Right cardiac atrium (tissue), 5 donors: Measurements from ENCODE around the gene VWA8. TPM values are rescaled to one million over a fixed set of nuclear protein-coding genes. Genes with fewer than 3 reads are reported as not detected.

Experiments
- ATAC-seq, 2 donors: fragments of 200-7000 bp; cut with Tn5 transposase; one replicate each; pipeline versions ENCODE4 v1.8.0 to v1.9.1; 2020; ENCODE audit warnings: moderate library complexity in 2 of 2, mild to moderate bottlenecking in 1 of 2
- DNase-seq, 3 donors: peaks; one replicate each; pipeline ENCODE4 v3.0.0-alpha.2; 2020
- H3K27ac ChIP-seq: one replicate; pipeline ENCODE4 v1.5.1; 2013; ENCODE audit warnings: mild to moderate bottlenecking, low read length, control low read depth, moderate library complexity
- H3K27me3 ChIP-seq: one replicate; pipeline ENCODE4 v1.6.1; 2013; ENCODE audit not compliant: control insufficient read depth, insufficient read depth
- H3K4me1 ChIP-seq: one replicate; pipeline ENCODE4 v1.6.1; 2013; ENCODE audit warnings: low read length; ENCODE audit not compliant: control insufficient read depth, insufficient read depth
- H3K4me3 ChIP-seq: one replicate; pipeline ENCODE4 v1.5.1; 2013; ENCODE audit warnings: low read length, control low read depth
- H3K9me3 ChIP-seq: one replicate; pipeline ENCODE4 v1.6.1; 2013; ENCODE audit warnings: low read length; ENCODE audit not compliant: control insufficient read depth
- WGBS: extraction: QIAGEN DNeasy Blood & Tissue Kit; methylation state at CpG from one replicate; pipeline ENCODE4 v1.1.7; 2013; 5-methylcytosine and 5-hydroxymethylcytosine counted together
- intact Hi-C, 4 donors: fragments of 100-400 bp; cut with DNase I; formaldehyde crosslinking; loops; one replicate each; pipeline versions ENCODE4 v1.11.0 to v1.14.0; 2022 to 2023
- long read RNA-seq, 4 donors: library from polyadenylated mRNA; unstranded; transcript quantifications; one replicate each; pipeline ENCODE4 v2.0.0, GENCODE V29; 2020 to 2021
- polyA plus RNA-seq: library from polyadenylated mRNA; stranded (reverse); fragments of 200-250 nt; gene quantifications from one replicate; pipeline ENCODE4 v1.2.3, GENCODE V29; 2013
- total RNA-seq, 4 donors: library from RNA; stranded (reverse); fragmentation: NEBNext Ultra II Directional; extraction: Animal tissue kit (Norgen Biotek cat#: 25700); gene quantifications; one replicate each; pipeline ENCODE4 v1.2.1, GENCODE V29; 2021
- donor health status: healthy with polysubstance abuse.
- donor health status: DM: no; HTN: yes; CAD: no.
- donor health status: DM: no; HTN: no; CAD: no.
- donor health status: DM: no; HTN: yes; CAD: no; lungs with severe emphysema.
- donor health status: DM: yes; HTN: yes; CAD: no.

VWA8 gene
- 10 to 100 TPM; 33.0 to 41.7 (median 36.0) TPM for total RNA-seq
- 11.7 TPM for polyA plus RNA-seq
- long read RNA-seq, donor 1, partial matches to known transcripts = 12 of 26 reads
- long read RNA-seq, donor 1, other reads (novel, unspliced or antisense) = 13 of 26 reads
- long read RNA-seq, donor 2, full-length matches to known transcripts = 3 of 8 reads
- long read RNA-seq, donor 2, partial matches to known transcripts = 4 of 8 reads
- long read RNA-seq, donor 2, other reads (novel, unspliced or antisense) = 1 of 8 reads
- long read RNA-seq, donor 3, full-length matches to known transcripts = 2 of 25 reads
- long read RNA-seq, donor 3, partial matches to known transcripts = 12 of 25 reads
- long read RNA-seq, donor 3, other reads (novel, unspliced or antisense) = 11 of 25 reads
- long read RNA-seq, donor 4, full-length matches to known transcripts = 1 of 12 reads
- long read RNA-seq, donor 4, partial matches to known transcripts = 9 of 12 reads
- long read RNA-seq, donor 4, other reads (novel, unspliced or antisense) = 2 of 12 reads

GRCh38 chr13:41960637-41961465 is at the start of gene VWA8:
Gene VWA8 (minus strand): TSS chr13:41961109. CDS start chr13:41961015, 94 bp downstream.
- DNase-seq (peak; percentile 87 to 94 (median 94)), ATAC-seq (peak; percentile 97 to 98)
- intact Hi-C loops = loop anchor here in 1 of 4 donors (2.0 kb wide), 1 partner anchor 80 kb away; no protein-coding TSS in a partner anchor
- H3K27me3 ChIP-seq = no peaks in the 10 kb centered on the region
- peak within 1 kb of the TSS; percentile 88 for H3K4me3 ChIP-seq
- no peaks in the 10 kb centered on the region for H3K9me3 ChIP-seq
- under 1% methylated on average over 83 of the region's 83 CpGs for WGBS
- H3K27ac ChIP-seq = peak within 1 kb of the TSS; percentile 92
- no peaks in the 10 kb centered on the region for H3K4me1 ChIP-seq

- DNase-seq (no peak), ATAC-seq (no peak)
- H3K4me1 ChIP-seq = no peaks in the 10 kb centered on the region
- H3K27me3 ChIP-seq = no peaks in the 10 kb centered on the region
- H3K4me3 ChIP-seq = no peak overlapping the region
- 88% methylated on average over 4 of the region's 4 CpGs for WGBS
- H3K27ac ChIP-seq = no peak overlapping the region
- no peaks in the 10 kb centered on the region for H3K9me3 ChIP-seq
- intact Hi-C loops = no loop called here
Observed at GRCh38 chr13:42009057-42009456, 48.1 kb upstream of the VWA8 start.

GRCh38 chr13:42007844-42008243 is 46.9 kb upstream of the VWA8 start:
- H3K27me3 ChIP-seq = no peaks in the 10 kb centered on the region
- H3K27ac ChIP-seq = no peak overlapping the region
- H3K9me3 ChIP-seq = no peaks in the 10 kb centered on the region
- intact Hi-C loops = no loop called here
- H3K4me1 ChIP-seq = no peaks in the 10 kb centered on the region
- ATAC-seq (no peak), DNase-seq (no peak)
- no peak overlapping the region for H3K4me3 ChIP-seq
- WGBS = 66% methylated on average over 1 of the region's 1 CpG

DNA sequence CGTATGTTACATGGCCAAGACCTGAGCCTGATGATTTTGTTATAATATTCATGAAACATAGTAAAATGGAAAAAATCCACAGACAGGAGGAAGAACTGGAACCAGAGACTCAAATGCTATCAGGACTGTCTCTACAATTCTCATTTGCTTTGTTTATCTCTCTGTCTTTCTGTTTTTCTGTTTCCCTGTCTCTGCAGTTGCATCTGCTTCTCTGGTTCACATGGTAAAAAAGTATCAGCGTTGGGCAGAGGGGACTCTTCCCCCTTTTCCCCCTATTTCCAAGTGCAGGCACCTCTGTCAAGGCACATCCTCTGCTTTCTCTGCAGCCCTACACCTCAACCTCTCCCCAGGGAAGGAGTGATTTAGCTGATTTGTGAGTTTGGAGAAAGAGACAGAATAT is 41.2 kb upstream of the VWA8 start:
- Histone ChIP-seq H3K27me3 (no peaks in the 10 kb centered on the region), H3K27ac (no peak overlapping the region), H3K4me3 (no peak overlapping the region), H3K4me1 (no peaks in the 10 kb centered on the region), H3K9me3 (no peaks in the 10 kb centered on the region)
- ATAC-seq (no peak), DNase-seq (no peak)
- WGBS = 69% methylated on average over 2 of the region's 2 CpGs
- intact Hi-C loops = no loop called here

DNA sequence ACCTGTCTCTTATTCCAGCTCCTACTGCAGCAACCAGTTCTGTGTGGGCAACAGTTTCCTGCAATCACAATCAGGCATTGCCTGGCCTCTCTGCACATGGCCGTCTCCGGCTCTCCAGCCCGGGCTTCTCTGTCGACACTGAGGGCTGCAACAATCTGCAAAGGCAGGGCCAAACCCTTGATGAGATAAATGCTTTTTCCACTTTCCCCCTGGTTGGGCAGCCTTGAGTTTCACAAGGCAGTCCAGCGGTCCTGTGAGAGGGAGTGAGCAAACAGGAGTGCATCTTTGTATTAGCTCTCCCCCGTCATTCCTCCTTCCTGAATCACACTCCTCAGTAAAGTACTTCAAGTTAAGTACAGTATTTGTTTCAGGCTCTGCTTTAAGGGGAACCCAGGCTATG is 40.7 kb upstream of the VWA8 start:
- Histone ChIP-seq H3K27ac (no peak overlapping the region), H3K27me3 (no peaks in the 10 kb centered on the region), H3K4me1 (no peaks in the 10 kb centered on the region), H3K9me3 (no peaks in the 10 kb centered on the region), H3K4me3 (no peak overlapping the region)
- intact Hi-C loops = no loop called here
- 20% methylated on average over 6 of the region's 6 CpGs for WGBS
- ATAC-seq (peak; percentile 28 to 55), DNase-seq (no peak)

DNA sequence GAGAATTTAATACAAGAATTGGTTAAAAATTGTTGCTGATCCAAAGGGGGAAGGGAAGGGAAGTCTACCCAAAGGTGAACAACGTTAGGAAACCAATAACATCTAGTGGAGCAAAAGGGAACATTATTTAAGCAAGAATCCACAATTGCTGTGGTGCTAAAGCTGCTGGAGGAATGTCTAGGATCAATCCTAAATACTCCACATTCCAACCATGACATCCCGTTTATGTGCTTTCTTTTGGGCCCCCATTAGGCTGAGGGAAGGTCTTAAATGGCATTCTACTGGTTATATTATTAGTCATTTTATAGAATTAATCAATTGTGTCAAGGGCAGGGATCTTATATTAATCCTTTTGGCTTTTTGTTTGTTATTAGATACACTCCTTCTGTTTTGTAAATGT is 39.9 kb upstream of the VWA8 start:
- 62% methylated on average over 2 of the region's 2 CpGs for WGBS
- Histone ChIP-seq H3K27me3 (no peaks in the 10 kb centered on the region), H3K27ac (no peak overlapping the region), H3K4me1 (no peaks in the 10 kb centered on the region), H3K4me3 (no peak overlapping the region), H3K9me3 (no peaks in the 10 kb centered on the region)
- ATAC-seq = no peak
- intact Hi-C loops = no loop called here
- DNase-seq = no peak

- H3K9me3 ChIP-seq = no peaks in the 10 kb centered on the region
- no peaks in the 10 kb centered on the region for H3K4me1 ChIP-seq
- DNase-seq (no peak), ATAC-seq (no peak)
- intact Hi-C loops = no loop called here
- H3K4me3 ChIP-seq = no peak overlapping the region
- H3K27ac ChIP-seq = no peak overlapping the region
- H3K27me3 ChIP-seq = no peaks in the 10 kb centered on the region
- WGBS = 72% methylated on average over 1 of the region's 1 CpG
Observed at GRCh38 chr13:41997396-41997795, 36.5 kb upstream of the VWA8 start.

DNA sequence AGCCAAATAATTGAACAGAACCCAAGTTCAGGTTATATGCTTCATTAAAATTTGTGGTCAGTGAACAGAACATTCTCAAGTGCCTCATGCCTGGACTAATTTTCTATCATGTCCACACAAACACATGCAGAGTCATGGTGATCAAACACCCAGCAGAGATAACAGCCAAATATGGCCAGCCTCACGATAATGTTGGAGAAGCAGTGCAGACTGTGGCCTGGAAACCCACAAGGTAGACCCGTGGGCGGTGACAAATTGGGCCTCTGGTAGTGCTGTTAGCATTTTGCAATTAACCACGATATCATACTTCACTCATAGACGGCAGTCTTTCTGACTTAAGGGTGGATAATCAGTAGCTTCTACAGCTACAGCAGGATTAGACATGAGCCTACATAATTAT is 35.0 kb upstream of the VWA8 start:
- Histone ChIP-seq H3K4me1 (no peaks in the 10 kb centered on the region), H3K27me3 (no peaks in the 10 kb centered on the region), H3K4me3 (no peak overlapping the region), H3K27ac (no peak overlapping the region), H3K9me3 (no peaks in the 10 kb centered on the region)
- intact Hi-C loops = no loop called here
- ATAC-seq (peak; percentile 55 to 64), DNase-seq (no peak)
- WGBS = 32% methylated on average over 5 of the region's 5 CpGs

DNA sequence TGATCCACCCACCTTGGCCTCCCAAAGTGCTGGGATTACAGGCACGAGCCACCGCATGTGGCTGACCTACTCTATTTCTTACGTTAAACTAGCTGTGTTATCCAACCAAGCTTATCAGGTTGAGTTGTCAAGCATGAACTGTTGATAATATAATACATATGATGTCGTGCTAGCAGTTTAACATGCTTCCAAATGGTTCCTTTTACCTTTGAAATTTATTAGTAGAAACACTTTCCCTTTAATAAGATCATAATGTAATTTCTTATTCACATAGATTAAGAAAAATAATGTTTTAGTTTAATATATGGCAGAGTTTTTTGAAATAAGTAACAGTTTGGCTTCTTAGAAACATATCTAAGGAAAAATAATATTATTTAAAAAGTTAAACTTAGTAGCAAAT is 34.4 kb upstream of the VWA8 start:
- Histone ChIP-seq H3K27me3 (no peaks in the 10 kb centered on the region), H3K4me3 (no peak overlapping the region), H3K4me1 (no peaks in the 10 kb centered on the region), H3K27ac (no peak overlapping the region), H3K9me3 (no peaks in the 10 kb centered on the region)
- intact Hi-C loops = no loop called here
- ATAC-seq (no peak), DNase-seq (no peak)
- 60% methylated on average over 4 of the region's 4 CpGs for WGBS

DNA sequence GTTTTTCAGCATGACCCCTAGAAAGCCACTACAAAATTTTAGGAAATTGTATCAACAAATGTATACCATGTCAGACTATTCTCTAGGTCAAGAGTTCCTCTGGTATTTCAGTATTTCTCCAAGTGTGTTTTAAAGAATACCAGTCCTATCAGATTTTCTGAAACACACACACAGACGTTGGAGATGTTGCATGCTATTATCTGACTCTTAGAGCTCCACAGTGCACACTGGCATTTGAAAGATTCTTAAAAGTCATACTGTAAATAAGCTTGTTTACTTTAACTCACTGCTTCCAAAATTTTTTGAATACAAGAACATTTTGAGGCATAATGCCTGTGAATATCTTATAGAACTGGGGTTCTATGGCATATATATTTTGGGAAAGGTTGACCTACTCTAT is 33.8 kb upstream of the VWA8 start:
- H3K27ac ChIP-seq = no peak overlapping the region
- H3K27me3 ChIP-seq = no peaks in the 10 kb centered on the region
- no peak for ATAC-seq
- 53% methylated on average over 1 of the region's 1 CpG for WGBS
- H3K4me3 ChIP-seq = no peak overlapping the region
- DNase-seq = no peak
- intact Hi-C loops = no loop called here
- no peaks in the 10 kb centered on the region for H3K9me3 ChIP-seq
- H3K4me1 ChIP-seq = no peaks in the 10 kb centered on the region

- Histone ChIP-seq H3K27ac (no peak overlapping the region), H3K27me3 (no peaks in the 10 kb centered on the region), H3K9me3 (no peaks in the 10 kb centered on the region), H3K4me1 (no peaks in the 10 kb centered on the region), H3K4me3 (no peak overlapping the region)
- intact Hi-C loops = no loop called here
- 82% methylated on average over 1 of the region's 1 CpG for WGBS
- DNase-seq (no peak), ATAC-seq (no peak)
Observed at GRCh38 chr13:41991936-41992335, 31.0 kb upstream of the VWA8 start.
